Fibroblast of lung (primary cell): Measurements from ENCODE around the gene STK32C. TPM values are rescaled to one million over a fixed set of nuclear protein-coding genes. Genes with fewer than 3 reads are reported as not detected.

Experiments
- DNase-seq, 2 donors: peaks; one replicate each; pipeline versions ENCODE4 v3.0.0 to v3.0.0-alpha.2; 2010; ENCODE audit warnings: low read depth in 2 of 2
- H2AFZ ChIP-seq: 2 replicates; pipeline ENCODE4 v1.5.1; 2012; ENCODE audit warnings: low read length, control low read depth, inconsistent platforms
- H3K27ac ChIP-seq: 2 replicates; pipeline ENCODE4 v1.5.1; 2011; ENCODE audit warnings: low read length, control low read depth; ENCODE audit not compliant: insufficient read depth
- H3K27me3 ChIP-seq: 2 replicates; pipeline ENCODE4 v1.5.1; 2011; ENCODE audit warnings: mild to moderate bottlenecking, low read length; ENCODE audit not compliant: control insufficient read depth, insufficient read depth
- H3K36me3 ChIP-seq: 2 replicates; pipeline ENCODE4 v1.5.1; 2011; ENCODE audit warnings: low read length; ENCODE audit not compliant: control insufficient read depth, insufficient read depth
- H3K4me1 ChIP-seq: 2 replicates; pipeline ENCODE4 v1.5.1; 2011; ENCODE audit warnings: low read length; ENCODE audit not compliant: control insufficient read depth, insufficient read depth; ENCODE audit errors: extremely low read depth
- H3K4me2 ChIP-seq: 2 replicates; pipeline ENCODE4 v1.5.1; 2011; ENCODE audit warnings: low read length, control low read depth; ENCODE audit not compliant: insufficient read depth; ENCODE audit errors: extremely low read depth
- H3K4me3 ChIP-seq, 4 experiments: fragments of 200-600 bp in 1 of 4; sonication (generic) in 1 of 4; replicated peaks in 1 of 4; 2 replicates each; pipeline ENCODE4 v1.5.1; 2011 to 2016; ENCODE audit warnings: low read length in 4 of 4, low read depth in 3 of 4, mild to moderate bottlenecking in 3 of 4, control low read depth in 2 of 4, inconsistent platforms in 1 of 4, mixed read lengths in 1 of 4; ENCODE audit not compliant: insufficient read depth in 1 of 4; ENCODE audit errors: control extremely low read depth in 1 of 4
- H3K79me2 ChIP-seq: 2 replicates; pipeline ENCODE4 v1.5.1; 2012; ENCODE audit warnings: mild to moderate bottlenecking, low read length, inconsistent platforms; ENCODE audit not compliant: control insufficient read depth, insufficient read depth
- H3K9ac ChIP-seq: 2 replicates; pipeline ENCODE4 v1.5.1; 2011; ENCODE audit warnings: mild to moderate bottlenecking, low read length, control low read depth; ENCODE audit not compliant: insufficient read depth
- H3K9me3 ChIP-seq: 2 replicates; pipeline ENCODE4 v1.5.1; 2012; ENCODE audit warnings: low read depth, low read length; ENCODE audit not compliant: control insufficient read depth, insufficient read depth
- H4K20me1 ChIP-seq: 2 replicates; pipeline ENCODE4 v1.5.1; 2011; ENCODE audit warnings: low read length; ENCODE audit not compliant: control insufficient read depth, insufficient read depth; ENCODE audit errors: extremely low read depth
- EZH2 ChIP-seq: IDR thresholded peaks from 2 replicates; pipeline ENCODE4 v1.5.1; 2012; ENCODE audit warnings: low read length, control low read depth, mild to moderate bottlenecking; ENCODE audit errors: missing control alignments
- polyA plus RNA-seq, 2 donors: library from polyadenylated mRNA; depleted of rRNA in 1 of 2; stranded (reverse) in 1 of 2; unstranded in 1 of 2; fragments of >200 nt; gene quantifications; 2 replicates each; pipeline ENCODE4 v1.2.1, GENCODE V29; 2011 to 2012; ENCODE audit warnings: missing spikeins in 1 of 2
- total RNA-seq: library from RNA; depleted of rRNA; stranded (reverse); fragments of >200 nt; gene quantifications from 2 replicates; pipeline ENCODE4 v1.2.1, GENCODE V29; 2014
- TF ChIP-seq, protein P1 (sequence below), 2 donors: IDR thresholded peaks in 1 of 2; conservative IDR thresholded peaks in 1 of 2; 1 replicate in 1 of 2; 2 replicates in 1 of 2; pipeline ENCODE4 v1.5.1; 2011 to 2012; ENCODE audit warnings: low read length in 2 of 2, control low read depth in 1 of 2, inconsistent platforms in 1 of 2, low read depth in 1 of 2, mild to moderate bottlenecking in 1 of 2

Gene STK32C
- total and polyA plus RNA-seq, 2 donors (not counting 1 experiment from before 2014, with no cell fraction given): 4.4 to 21.5 TPM

DNA sequence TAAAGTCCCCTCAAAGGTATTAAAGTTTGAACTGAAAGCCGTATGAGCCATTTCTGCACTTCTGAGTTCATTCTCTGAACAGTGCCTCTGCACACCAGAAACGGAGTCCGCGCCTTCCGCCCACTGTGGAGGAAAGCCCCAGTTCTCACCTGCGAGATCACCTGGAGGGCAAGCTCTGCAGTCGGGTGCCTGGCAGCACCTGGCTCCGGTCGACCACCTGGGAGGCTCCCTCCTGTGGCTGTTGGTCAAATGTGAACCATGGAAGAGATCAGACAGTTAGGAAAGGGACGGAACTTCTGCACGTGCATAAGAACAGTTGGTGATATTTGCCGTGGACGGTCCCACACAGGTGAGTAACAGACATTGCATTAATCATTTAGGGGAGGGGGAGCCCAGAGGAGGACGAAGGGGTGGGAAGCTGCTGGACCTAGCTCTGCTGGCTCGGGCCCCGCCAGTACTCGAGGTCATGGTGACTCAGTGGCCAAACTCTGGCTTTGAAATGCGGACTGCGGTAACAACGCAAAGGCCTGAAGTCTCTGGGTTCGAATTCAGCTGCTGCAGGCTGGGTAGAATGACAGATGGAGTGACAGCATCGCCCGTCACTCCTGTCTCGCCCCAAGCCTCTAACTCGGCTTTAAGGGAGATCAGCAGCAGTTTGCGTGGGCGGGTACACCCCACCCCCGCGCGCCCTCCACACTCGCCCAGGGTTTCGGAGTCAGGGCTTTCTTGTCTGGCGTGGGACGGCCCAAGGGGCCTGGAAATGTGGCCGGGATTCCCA is 122.7 kb downstream of the STK32C start:
- Histone ChIP-seq H3K4me2 (no peak overlapping the region), H2AFZ (no peak overlapping the region), H3K27me3 (peaks cover 19% of the 10 kb centered on the region)

GRCh38 chr10:132183046-132183445 is 124.7 kb downstream of the STK32C start:
- Histone ChIP-seq H4K20me1 (no peaks in the 10 kb centered on the region), H3K4me2 (no peak overlapping the region), H3K36me3 (no peaks in the 10 kb centered on the region), H3K27me3 (peaks cover 11% of the 10 kb centered on the region), H3K27ac (no peak overlapping the region), H3K4me3 (no peak overlapping the region), H3K79me2 (no peaks in the 10 kb centered on the region), H3K9me3 (no peaks in the 10 kb centered on the region), H3K9ac (no peak overlapping the region), H2AFZ (no peak overlapping the region), H3K4me1 (no peaks in the 10 kb centered on the region)
- TF ChIP-seq EZH2: no peak
- TF ChIP-seq, protein P1, sequence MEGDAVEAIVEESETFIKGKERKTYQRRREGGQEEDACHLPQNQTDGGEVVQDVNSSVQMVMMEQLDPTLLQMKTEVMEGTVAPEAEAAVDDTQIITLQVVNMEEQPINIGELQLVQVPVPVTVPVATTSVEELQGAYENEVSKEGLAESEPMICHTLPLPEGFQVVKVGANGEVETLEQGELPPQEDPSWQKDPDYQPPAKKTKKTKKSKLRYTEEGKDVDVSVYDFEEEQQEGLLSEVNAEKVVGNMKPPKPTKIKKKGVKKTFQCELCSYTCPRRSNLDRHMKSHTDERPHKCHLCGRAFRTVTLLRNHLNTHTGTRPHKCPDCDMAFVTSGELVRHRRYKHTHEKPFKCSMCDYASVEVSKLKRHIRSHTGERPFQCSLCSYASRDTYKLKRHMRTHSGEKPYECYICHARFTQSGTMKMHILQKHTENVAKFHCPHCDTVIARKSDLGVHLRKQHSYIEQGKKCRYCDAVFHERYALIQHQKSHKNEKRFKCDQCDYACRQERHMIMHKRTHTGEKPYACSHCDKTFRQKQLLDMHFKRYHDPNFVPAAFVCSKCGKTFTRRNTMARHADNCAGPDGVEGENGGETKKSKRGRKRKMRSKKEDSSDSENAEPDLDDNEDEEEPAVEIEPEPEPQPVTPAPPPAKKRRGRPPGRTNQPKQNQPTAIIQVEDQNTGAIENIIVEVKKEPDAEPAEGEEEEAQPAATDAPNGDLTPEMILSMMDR (conservative IDR thresholded peaks at IDR 0.05 in 1 of 2, IDR thresholded peaks at IDR 0.05 in 1 of 2; ENCODE audit: low read depth in 1 of 2, low read length in 2 of 2): no peak
- no peak for DNase-seq

More for the DNA sequence above, 122.7 kb downstream of the STK32C start:
- Histone ChIP-seq H3K9ac (no peak overlapping the region), H3K36me3 (no peaks in the 10 kb centered on the region), H3K4me3 (no peak overlapping the region), H3K27ac (no peak overlapping the region), H3K4me1 (no peaks in the 10 kb centered on the region), H4K20me1 (no peaks in the 10 kb centered on the region), H3K9me3 (no peaks in the 10 kb centered on the region), H3K79me2 (no peaks in the 10 kb centered on the region)
- no peak for DNase-seq
- TF ChIP-seq EZH2: no peak
- TF ChIP-seq, protein P1 (conservative IDR thresholded peaks at IDR 0.05 in 1 of 2, IDR thresholded peaks at IDR 0.05 in 1 of 2; ENCODE audit: low read depth in 1 of 2, low read length in 2 of 2): no peak

- Histone ChIP-seq H3K79me2 (no peaks in the 10 kb centered on the region), H3K27me3 (peaks cover 6% of the 10 kb centered on the region), H3K27ac (no peak overlapping the region), H3K4me3 (no peak overlapping the region), H3K4me2 (no peak overlapping the region), H4K20me1 (no peaks in the 10 kb centered on the region), H3K9ac (no peak overlapping the region), H3K9me3 (no peaks in the 10 kb centered on the region), H3K36me3 (no peaks in the 10 kb centered on the region), H3K4me1 (no peaks in the 10 kb centered on the region), H2AFZ (no peak overlapping the region)
- DNase-seq: no peak
- TF ChIP-seq, protein P1 (conservative IDR thresholded peaks at IDR 0.05 in 1 of 2, IDR thresholded peaks at IDR 0.05 in 1 of 2; ENCODE audit: low read depth in 1 of 2, low read length in 2 of 2): no peak
- TF ChIP-seq EZH2: no peak
These were observed 125.2 kb downstream of the STK32C start for GRCh38 chr10:132182591-132182990.
